ENCODE results near the gene RGR. TPM values are rescaled to one million over a fixed set of nuclear protein-coding genes. Genes with fewer than 3 reads are reported as not detected.
"Not testable (repeated sequence)": the region's sequence is repeated elsewhere in the genome, so short reads cannot be mapped to it uniquely, and the experiment has no call there.

Gene RGR
- total RNA-seq, 1 donor from 2014 or later = 1.9 TPM

DNA sequence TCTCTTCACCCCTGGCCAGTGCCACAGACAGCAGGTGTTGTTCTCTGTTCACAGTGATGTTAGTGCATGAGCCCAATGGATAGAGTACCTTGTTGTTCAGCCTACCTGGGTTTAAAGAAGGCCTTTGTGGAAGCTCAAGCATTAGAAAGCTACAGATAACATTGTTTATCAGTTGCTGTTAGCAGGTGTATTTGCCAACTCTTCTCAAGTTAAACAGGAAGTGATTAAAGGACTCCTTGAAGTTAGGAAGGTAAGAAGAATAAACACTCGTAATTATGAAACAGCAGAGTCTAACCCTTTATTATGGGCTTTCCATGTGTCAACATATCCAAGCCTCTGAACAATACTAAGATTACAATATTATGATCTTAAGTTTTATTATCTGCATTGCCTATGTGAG lies 25.9 kb downstream of the RGR start:
- no peak overlapping the region for H2AFZ ChIP-seq (replicated peaks)
- H3K4me2 ChIP-seq = no peak overlapping the region
- no peak overlapping the region for H3K4me3 ChIP-seq
- Mint-ChIP-seq H3K4me1 (no peaks in the 10 kb centered on the region), H3K4me3 (no peak overlapping the region), H3K36me3 (no peaks in the 10 kb centered on the region), H3K9me3 (no peaks in the 10 kb centered on the region), H3K27me3 (ENCODE audit: insufficient read depth, low read depth) (no peaks in the 10 kb centered on the region), H3K27ac (no peak overlapping the region)
- H3K27ac ChIP-seq = no peak overlapping the region
- no peaks in the 10 kb centered on the region for H3K9me3 ChIP-seq (ENCODE audit: low read depth)
- no peaks in the 10 kb centered on the region for H3K27me3 ChIP-seq
- H3K9ac ChIP-seq = no peak overlapping the region
- no peaks in the 10 kb centered on the region for H3K4me1 ChIP-seq
- no peaks in the 10 kb centered on the region for H3K79me2 ChIP-seq (ENCODE audit: low read depth)
- H3K36me3 ChIP-seq = no peaks in the 10 kb centered on the region
- TF ChIP-seq, protein P1, sequence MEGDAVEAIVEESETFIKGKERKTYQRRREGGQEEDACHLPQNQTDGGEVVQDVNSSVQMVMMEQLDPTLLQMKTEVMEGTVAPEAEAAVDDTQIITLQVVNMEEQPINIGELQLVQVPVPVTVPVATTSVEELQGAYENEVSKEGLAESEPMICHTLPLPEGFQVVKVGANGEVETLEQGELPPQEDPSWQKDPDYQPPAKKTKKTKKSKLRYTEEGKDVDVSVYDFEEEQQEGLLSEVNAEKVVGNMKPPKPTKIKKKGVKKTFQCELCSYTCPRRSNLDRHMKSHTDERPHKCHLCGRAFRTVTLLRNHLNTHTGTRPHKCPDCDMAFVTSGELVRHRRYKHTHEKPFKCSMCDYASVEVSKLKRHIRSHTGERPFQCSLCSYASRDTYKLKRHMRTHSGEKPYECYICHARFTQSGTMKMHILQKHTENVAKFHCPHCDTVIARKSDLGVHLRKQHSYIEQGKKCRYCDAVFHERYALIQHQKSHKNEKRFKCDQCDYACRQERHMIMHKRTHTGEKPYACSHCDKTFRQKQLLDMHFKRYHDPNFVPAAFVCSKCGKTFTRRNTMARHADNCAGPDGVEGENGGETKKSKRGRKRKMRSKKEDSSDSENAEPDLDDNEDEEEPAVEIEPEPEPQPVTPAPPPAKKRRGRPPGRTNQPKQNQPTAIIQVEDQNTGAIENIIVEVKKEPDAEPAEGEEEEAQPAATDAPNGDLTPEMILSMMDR (IDR thresholded peaks at IDR 0.05) = no peak
- TF ChIP-seq EZH2 (IDR thresholded peaks at IDR 0.05) = no peak
- TF ChIP-seq EZH2phosphoT487 (IDR thresholded peaks at IDR 0.05) = no peak
- no peaks in the 10 kb centered on the region for H3F3A ChIP-seq (ENCODE audit: low read depth)
- no peak for DNase-seq (ENCODE audit: low spot score)
- no peaks in the 10 kb centered on the region for H4K20me1 ChIP-seq (ENCODE audit: low read depth)

DNA sequence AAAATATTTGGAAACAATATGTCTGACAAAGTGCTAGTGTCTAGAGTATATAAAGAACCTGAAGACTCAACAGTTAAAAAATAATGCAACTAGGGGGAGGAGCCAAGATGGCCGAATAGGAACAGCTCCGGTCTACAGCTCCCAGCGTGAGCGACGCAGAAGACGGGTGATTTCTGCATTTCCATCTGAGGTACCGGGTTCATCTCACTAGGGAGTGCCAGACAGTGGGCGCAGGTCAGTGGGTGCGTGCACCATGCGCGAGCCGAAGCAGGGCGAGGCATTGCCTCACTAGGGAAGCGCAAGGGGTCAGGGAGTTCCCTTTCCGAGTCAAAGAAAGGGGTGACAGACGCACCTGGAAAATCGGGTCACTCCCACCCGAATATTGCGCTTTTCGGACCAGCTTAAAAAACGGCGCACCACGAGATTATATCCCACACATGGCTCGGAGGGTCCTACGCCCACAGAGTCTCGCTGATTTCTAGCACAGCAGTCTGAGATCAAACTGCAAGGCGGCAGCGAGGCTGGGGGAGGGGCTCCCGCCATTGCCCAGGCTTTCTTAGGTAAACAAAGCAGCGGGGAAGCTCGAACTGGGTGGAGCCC lies 35.1 kb downstream of the RGR start:
- not testable (repeated sequence) for H3K9me3 Mint-ChIP-seq; H3K27me3 ChIP-seq; H3F3A ChIP-seq (ENCODE audit: low read depth); H4K20me1 ChIP-seq (ENCODE audit: low read depth); H3K36me3 ChIP-seq; H3K9me3 ChIP-seq (ENCODE audit: low read depth); H3K27ac Mint-ChIP-seq; H3K79me2 ChIP-seq (ENCODE audit: low read depth); H3K9ac ChIP-seq; H3K36me3 Mint-ChIP-seq; H3K4me1 Mint-ChIP-seq; DNase-seq (ENCODE audit: low spot score); H3K27me3 Mint-ChIP-seq (ENCODE audit: insufficient read depth, low read depth); H3K27ac ChIP-seq; H3K4me1 ChIP-seq
- H3K4me2 ChIP-seq = peak overlapping the region; percentile 64
- peak overlapping the region; percentile 31 for H2AFZ ChIP-seq (replicated peaks)
- H3K4me3 ChIP-seq = peak overlapping the region; percentile 32
- H3K4me3 Mint-ChIP-seq = peak overlapping the region; percentile 83

DNA sequence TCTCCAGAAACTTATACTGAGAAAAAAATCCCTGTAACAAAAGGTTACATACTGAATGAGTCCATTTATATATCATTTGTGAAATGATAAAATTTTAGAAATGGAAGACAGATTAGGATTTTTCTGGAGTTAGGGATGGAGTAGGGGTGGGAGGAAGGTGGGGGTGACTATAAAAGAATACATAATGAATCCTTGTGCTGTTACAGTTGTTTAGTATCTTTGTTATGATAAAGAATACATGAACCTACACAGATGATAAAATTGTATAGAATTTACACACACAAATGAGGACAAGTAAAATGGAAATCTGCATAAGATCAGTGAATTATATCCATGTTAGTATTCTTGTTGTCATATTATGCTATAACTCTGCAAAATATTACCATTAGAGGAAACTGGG lies 41.8 kb downstream of the RGR start:
- Histone ChIP-seq H3K79me2 (ENCODE audit: low read depth) (no peaks in the 10 kb centered on the region), H3K9ac (no peak overlapping the region), H3K4me2 (no peak overlapping the region), H3K36me3 (no peaks in the 10 kb centered on the region), H3K27ac (no peak overlapping the region), H3K9me3 (ENCODE audit: low read depth) (no peaks in the 10 kb centered on the region), H2AFZ (replicated peaks) (no peak overlapping the region), H3K27me3 (no peaks in the 10 kb centered on the region), H3K4me1 (no peaks in the 10 kb centered on the region), H4K20me1 (ENCODE audit: low read depth) (peaks cover 11% of the 10 kb centered on the region), H3F3A (ENCODE audit: low read depth) (no peaks in the 10 kb centered on the region), H3K4me3 (no peak overlapping the region)
- TF ChIP-seq, protein P1 (IDR thresholded peaks at IDR 0.05) = no peak
- no peak for TF ChIP-seq EZH2phosphoT487 (IDR thresholded peaks at IDR 0.05)
- no peak for TF ChIP-seq EZH2 (IDR thresholded peaks at IDR 0.05)
- H3K36me3 Mint-ChIP-seq = no peaks in the 10 kb centered on the region
- H3K4me1 Mint-ChIP-seq = no peaks in the 10 kb centered on the region
- H3K9me3 Mint-ChIP-seq = no peaks in the 10 kb centered on the region
- H3K27me3 Mint-ChIP-seq (ENCODE audit: insufficient read depth, low read depth) = peaks cover 2% of the 10 kb centered on the region
- no peak for DNase-seq (ENCODE audit: low spot score)
- no peak overlapping the region for H3K4me3 Mint-ChIP-seq
- H3K27ac Mint-ChIP-seq = no peak overlapping the region

DNA sequence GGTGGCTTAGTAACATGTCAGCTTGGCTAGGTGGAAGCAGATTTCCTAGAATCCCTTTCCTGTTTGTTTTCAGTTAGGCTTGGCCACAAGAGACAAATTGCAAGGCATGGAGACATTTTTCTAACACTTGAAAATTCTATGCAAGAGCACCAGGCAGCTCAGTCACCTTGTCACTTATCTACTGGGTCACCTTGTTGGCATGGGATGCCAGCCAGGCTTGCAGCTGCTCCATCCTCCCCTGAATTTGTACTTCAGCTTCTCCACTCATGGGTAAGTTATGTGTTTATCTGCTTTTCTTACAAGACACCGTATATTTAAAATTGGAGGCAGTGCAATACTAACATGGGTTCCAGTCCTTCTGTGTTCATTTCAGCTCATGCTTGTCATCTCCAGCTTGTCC lies 43.3 kb downstream of the RGR start:
- peaks cover 2% of the 10 kb centered on the region for H3K27me3 Mint-ChIP-seq (ENCODE audit: insufficient read depth, low read depth)
- no peak overlapping the region for H3K27ac Mint-ChIP-seq
- Histone ChIP-seq H3K9me3 (ENCODE audit: low read depth) (no peaks in the 10 kb centered on the region), H4K20me1 (ENCODE audit: low read depth) (peaks cover 14% of the 10 kb centered on the region), H3K4me1 (no peaks in the 10 kb centered on the region), H3K27me3 (no peaks in the 10 kb centered on the region), H3F3A (ENCODE audit: low read depth) (no peaks in the 10 kb centered on the region), H3K27ac (no peak overlapping the region), H3K79me2 (ENCODE audit: low read depth) (no peaks in the 10 kb centered on the region), H2AFZ (replicated peaks) (no peak overlapping the region), H3K4me3 (no peak overlapping the region), H3K9ac (no peak overlapping the region), H3K36me3 (no peaks in the 10 kb centered on the region), H3K4me2 (no peak overlapping the region)
- H3K4me3 Mint-ChIP-seq = no peak overlapping the region
- H3K4me1 Mint-ChIP-seq = no peaks in the 10 kb centered on the region
- TF ChIP-seq EZH2 (IDR thresholded peaks at IDR 0.05) = no peak
- H3K9me3 Mint-ChIP-seq = no peaks in the 10 kb centered on the region
- no peaks in the 10 kb centered on the region for H3K36me3 Mint-ChIP-seq
- DNase-seq (ENCODE audit: low spot score) = no peak
